Adipose tissue (tissue), 3 donors: ENCODE measurements around the gene TOMT. TPM values are rescaled to one million over a fixed set of nuclear protein-coding genes. Genes with fewer than 3 reads are reported as not detected.

ENCODE experiments used
- H3K27ac ChIP-seq: one replicate; pipeline ENCODE4 v1.5.1; 2013; ENCODE audit warnings: low read depth, low read length
- WGBS, 3 donors: extraction: QIAGEN DNeasy Blood & Tissue Kit; methylation state at CpG; one replicate each; pipeline ENCODE4 v1.1.7; 2013; 5-methylcytosine and 5-hydroxymethylcytosine counted together
- polyA plus RNA-seq, 3 donors: library from polyadenylated mRNA; stranded (reverse); fragments of 200-250 nt; gene quantifications; one replicate each; pipeline ENCODE4 v1.2.3, GENCODE V29; 2013
- donor health status: healthy with polysubstance abuse.
- donor health status: Bipolar disorder and iron deficiency.
- donor health status: healthy.

Gene TOMT
- polyA plus RNA-seq, 3 donors: not detected

- WGBS, 3 donors: 78 to 88% (median 86%) methylated on average over 4 of the region's 4 CpGs
- H3K27ac ChIP-seq: no peak overlapping the region
Measured at GRCh38 chr11:72084076-72084475, 21.6 kb upstream of the TOMT start.

- no peak overlapping the region for H3K27ac ChIP-seq
- 82 to 97% (median 94%) methylated on average over 1 of the region's 1 CpG for WGBS, 3 donors
Measured at GRCh38 chr11:72084965-72085364, 20.8 kb upstream of the TOMT start.

DNA sequence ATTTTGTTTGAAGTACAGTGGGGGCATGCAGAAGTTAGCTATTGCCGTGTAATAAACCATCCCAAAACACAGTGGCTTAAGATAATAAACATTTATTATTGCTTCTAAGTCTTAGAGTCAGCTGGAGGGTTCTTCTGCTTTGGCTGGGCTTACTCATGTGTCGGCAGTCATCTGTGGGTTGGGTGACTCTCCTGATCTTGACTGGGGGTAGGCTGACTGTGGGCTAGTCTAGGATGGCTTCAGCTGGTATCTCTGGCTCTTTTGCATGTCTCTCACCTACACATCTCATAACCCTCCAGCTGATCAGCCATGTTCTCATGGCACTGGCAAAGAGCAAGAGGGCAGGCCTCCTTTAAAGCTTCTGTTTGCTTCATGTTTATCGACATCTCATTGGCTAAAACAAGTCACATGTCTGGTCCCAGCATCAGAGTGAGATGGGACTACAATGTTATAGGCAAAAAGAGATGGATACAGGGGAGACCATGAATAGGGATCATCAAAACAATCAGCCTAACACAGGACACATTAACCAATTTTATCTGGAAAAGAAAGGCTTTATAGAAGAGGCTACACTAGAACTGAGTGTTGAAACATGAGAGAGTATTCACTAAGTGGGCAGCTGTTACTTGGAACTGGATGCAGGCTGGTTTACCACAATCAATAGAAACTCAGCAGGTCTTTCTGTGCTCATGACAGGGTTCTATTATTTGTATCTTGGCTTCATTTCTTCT is 19.9 kb upstream of the TOMT start:
- 89 to 94% (median 92%) methylated on average over 3 of the region's 3 CpGs for WGBS, 3 donors
- no peak overlapping the region for H3K27ac ChIP-seq

DNA sequence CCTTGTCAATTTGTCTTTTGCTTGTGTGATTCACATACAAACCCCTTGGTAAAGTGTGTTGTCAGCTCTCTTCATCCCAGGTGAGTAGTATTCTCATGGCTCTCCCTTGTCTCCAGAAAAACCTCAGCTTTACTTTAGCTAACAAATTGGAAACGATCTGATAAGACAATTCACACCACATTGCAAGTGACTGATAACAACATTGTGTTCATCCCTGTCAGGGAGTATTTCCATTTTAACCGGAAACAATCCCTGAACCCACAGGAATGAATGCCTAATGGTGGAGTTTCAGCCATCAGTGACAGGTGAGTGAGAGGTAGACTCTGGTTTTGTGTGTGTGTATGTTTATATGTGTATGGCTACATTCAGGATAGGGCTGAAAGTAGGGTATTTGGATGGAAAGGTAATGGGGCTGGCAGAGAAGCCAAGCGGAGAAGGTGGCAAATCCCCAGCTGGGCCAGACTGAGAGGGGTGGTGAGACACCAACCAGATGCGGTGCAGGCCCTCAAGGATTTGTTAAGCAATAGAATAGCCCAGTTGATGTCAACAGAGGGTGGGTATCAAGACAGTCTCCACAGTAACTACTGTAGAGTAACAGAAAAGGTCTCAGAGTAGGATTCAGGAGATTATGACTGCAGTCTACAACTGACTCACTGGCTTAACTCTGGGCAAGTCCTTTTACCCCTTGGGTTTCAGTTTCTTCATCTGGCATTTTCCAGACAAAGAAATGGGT is 17.5 kb upstream of the TOMT start:
- 79 to 88% (median 86%) methylated on average over 4 of the region's 4 CpGs for WGBS, 3 donors
- H3K27ac ChIP-seq: no peak overlapping the region

DNA sequence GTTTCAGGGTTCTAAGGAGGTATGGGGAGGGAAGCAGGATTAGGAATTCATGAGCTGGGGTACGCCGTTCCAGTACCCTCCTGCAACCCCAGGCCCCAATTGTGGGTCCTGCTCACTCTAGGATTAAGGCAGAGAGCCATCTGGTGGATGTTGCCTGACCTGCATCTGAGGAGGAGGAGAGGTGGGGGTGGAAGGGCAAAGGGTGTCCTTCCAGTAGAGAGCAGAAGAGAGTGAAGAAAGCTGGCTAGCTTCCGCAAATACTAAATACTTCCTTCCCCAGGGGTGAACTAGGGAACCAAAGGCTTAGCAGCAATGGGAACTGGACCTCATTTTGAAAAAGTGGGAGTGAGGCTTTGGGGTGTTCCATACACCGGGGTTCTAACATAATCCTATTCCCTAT is 14.4 kb upstream of the TOMT start:
- 18 to 29% (median 19%) methylated on average over 4 of the region's 4 CpGs for WGBS, 3 donors
- no peak overlapping the region for H3K27ac ChIP-seq

DNA sequence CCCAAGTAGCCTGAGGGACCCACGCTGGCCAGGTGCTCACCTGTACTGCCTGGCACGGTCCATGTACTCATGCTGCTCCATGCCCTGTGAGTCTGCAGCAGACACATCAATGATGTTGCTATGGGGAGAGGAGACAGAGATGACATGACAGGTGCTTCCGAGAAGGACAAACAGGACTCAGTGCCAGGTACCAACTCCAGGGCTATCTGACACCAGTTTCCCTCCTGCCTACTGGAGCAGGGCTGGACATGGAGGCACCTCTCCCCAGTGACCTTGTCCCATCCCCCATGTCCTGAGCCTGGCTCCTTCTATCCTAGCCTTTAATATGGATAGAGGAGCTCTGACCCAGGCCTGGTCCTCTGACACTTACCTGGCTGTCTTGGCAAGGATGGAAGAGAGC is 7.0 kb upstream of the TOMT start:
- H3K27ac ChIP-seq: no peak overlapping the region
- 95 to 96% (median 95%) methylated on average over 3 of the region's 3 CpGs for WGBS, 3 donors

- WGBS, 3 donors: 75 to 96% (median 79%) methylated on average over 3 of the region's 3 CpGs
Measured at GRCh38 chr11:72100009-72100408, 5.7 kb upstream of the TOMT start.

DNA sequence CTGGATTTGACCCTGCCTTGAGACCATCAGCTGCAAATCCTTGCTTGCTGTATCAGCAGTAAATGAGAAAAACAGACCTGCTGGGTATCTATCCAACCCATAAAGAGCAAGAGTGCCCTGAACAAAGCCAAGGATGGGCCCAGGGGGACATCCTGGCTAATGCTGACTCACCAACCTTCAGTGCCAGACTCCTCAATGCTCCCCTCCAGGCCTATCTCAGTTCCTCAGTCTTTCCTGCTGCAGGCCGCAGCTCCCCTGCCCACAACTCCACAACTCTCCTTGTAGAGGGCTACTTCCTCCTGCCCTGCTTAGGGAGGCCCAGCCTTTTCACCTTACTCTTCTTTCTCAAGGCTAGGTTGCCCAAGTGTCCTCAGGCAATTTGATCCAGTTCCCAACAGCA is 5.3 kb upstream of the TOMT start:
- 49 to 82% (median 67%) methylated on average over 1 of the region's 1 CpG for WGBS, 3 donors
- no peak overlapping the region for H3K27ac ChIP-seq

More at GRCh38 chr11:72100009-72100408, 5.7 kb upstream of the TOMT start:
- no peak overlapping the region for H3K27ac ChIP-seq

GRCh38 chr11:72102162-72102561 is 3.6 kb upstream of the TOMT start:
- H3K27ac ChIP-seq: peak overlapping the region; percentile 67
- WGBS, 3 donors: 32 to 36% (median 35%) methylated on average over 4 of the region's 4 CpGs

- H3K27ac ChIP-seq: peak overlapping the region; percentile 67
- whole genome bisulfite sequencing, 3 donors: 1 to 2% (median 1%) methylated on average over 9 of the region's 9 CpGs
Measured at GRCh38 chr11:72102631-72102945, 3.1 kb upstream of the TOMT start.

- 2% methylated on average over 64 of the region's 64 CpGs for WGBS, 3 donors
- peak within 1 kb of the TSS; percentile 71 for H3K27ac ChIP-seq
Measured at GRCh38 chr11:72102946-72103753, 2.6 kb upstream of the TOMT start, which contains the start of gene LAMTOR1. LAMTOR1 (minus strand) TSS chr11:72103297; CDS start chr11:72103224, 73 bp downstream.

- 79 to 84% (median 81%) methylated on average over 11 of the region's 11 CpGs for WGBS, 3 donors
Measured at GRCh38 chr11:72103754-72104167, 2.0 kb upstream of the TOMT start.

DNA sequence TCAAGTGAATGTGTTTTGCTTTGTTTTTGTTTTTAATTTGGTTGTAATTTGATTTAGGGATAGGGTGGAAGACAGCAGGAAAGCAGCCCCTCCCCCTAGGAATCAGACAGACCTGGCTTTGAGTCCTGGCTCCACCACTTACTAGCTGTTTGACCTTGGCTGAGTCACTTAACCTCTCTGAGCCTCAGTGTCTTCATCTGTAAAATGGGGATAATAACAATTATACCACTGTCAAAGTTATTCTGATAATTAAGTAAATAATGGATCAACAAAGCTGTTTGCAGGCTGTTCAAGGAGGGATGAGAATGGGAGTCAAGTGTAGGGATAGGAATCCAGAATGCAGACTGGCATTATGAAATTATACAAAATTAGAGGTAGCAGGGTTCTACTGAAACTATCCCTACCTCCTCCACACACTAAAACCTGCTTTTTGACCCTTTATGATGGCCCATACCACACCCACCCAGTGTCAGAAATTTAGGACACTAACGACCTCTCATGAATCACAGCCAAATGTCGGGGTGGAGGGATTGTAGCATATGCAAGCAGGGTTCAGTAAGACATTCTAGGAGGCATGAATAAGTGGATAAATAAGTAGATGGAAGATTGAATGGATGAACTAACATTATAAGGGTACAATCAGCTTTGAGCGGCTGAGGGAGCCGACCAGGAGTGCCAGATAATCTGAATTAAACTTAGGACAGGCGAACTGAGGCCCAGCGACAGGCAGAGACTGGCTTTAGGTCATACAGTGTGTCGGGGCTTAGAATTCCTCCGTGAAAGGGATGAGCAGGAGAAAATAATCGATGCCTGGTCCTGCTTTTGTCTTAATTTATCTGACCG is 5.8 kb downstream of the TOMT start:
- peak overlapping the region; percentile 76 for H3K27ac ChIP-seq
- 1 to 3% (median 2%) methylated on average over 10 of the region's 10 CpGs for WGBS, 3 donors

More at GRCh38 chr11:72103754-72104167, 2.0 kb upstream of the TOMT start:
- peak overlapping the region; percentile 71 for H3K27ac ChIP-seq

- H3K27ac ChIP-seq: peak within 1 kb of the TSS; percentile 95
- 0% methylated on average over 49 of the region's 49 CpGs for WGBS, 3 donors
Measured at GRCh38 chr11:72112143-72112977, 6.6 kb downstream of the TOMT start, which contains the start of gene ANAPC15. ANAPC15 (minus strand) TSS chr11:72112695; CDS start chr11:72111276, 1,419 bp downstream.

GRCh38 chr11:72112978-72113808 is 7.5 kb downstream of the TOMT start:
- 62 to 65% (median 64%) methylated on average over 9 of the region's 9 CpGs for WGBS, 3 donors
- H3K27ac ChIP-seq: peak overlapping the region; percentile 51

DNA sequence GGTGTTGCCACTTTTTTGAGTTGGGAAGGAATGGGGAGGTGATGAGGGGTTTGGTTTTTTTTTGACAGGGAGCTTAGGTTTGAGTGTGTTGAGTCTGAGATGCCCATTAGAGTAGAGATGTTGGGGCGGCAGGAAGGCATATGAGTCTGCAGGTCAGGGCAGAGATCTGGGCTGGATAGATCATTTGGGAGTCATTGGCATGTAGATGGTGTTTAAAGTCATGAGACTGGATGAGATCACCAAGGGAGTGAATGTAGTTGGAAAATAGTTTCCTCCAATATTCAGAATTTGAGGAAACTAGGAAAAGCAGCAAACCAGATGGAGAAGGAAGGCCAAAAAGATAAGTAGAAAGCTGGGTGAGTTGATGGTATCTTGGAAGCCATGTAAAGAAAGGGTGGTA is 8.8 kb downstream of the TOMT start:
- H3K27ac ChIP-seq: no peak overlapping the region
- 92 to 98% (median 95%) methylated on average over 1 of the region's 1 CpG for WGBS, 3 donors
